Smooth muscle cell (in vitro differentiated cells): ENCODE data around the gene AKT3. TPM values are rescaled to one million over a fixed set of nuclear protein-coding genes. Genes with fewer than 3 reads are reported as not detected.

Experiments
- DNase-seq: peaks from one replicate; lab custom pipeline; 2025; ENCODE audit not compliant: unreplicated experiment; lab: John Stamatoyannopoulos, UW
- H2AFZ ChIP-seq: fragments of 200-600 bp; sonication (generic); 2 replicates; pipeline ENCODE4 v1.6.0; 2016; ENCODE audit warnings: antibody characterized with exemption, low read depth, mild to moderate bottlenecking
- H3F3A ChIP-seq: fragments of 200-600 bp; sonication (generic); 2 replicates; pipeline ENCODE4 v1.6.0; 2017; ENCODE audit warnings: antibody characterized with exemption, low read depth
- H3K27ac ChIP-seq: fragments of 200-600 bp; sonication (generic); 2 replicates; pipeline ENCODE4 v1.5.1; 2016; ENCODE audit warnings: low read depth, mild to moderate bottlenecking
- H3K27me3 ChIP-seq: fragments of 200-600 bp; sonication (generic); 2 replicates; pipeline ENCODE4 v1.6.1; 2016; ENCODE audit warnings: low read depth, mild to moderate bottlenecking
- H3K36me3 ChIP-seq: fragments of 200-600 bp; sonication (generic); 2 replicates; pipeline ENCODE4 v1.5.1; 2016; ENCODE audit warnings: low read depth
- H3K4me1 ChIP-seq: fragments of 200-600 bp; sonication (generic); 2 replicates; pipeline ENCODE4 v1.5.1; 2016; ENCODE audit warnings: low read depth
- H3K4me2 ChIP-seq: fragments of 200-600 bp; sonication (generic); 2 replicates; pipeline ENCODE4 v1.6.0; 2016; ENCODE audit warnings: mild to moderate bottlenecking
- H3K4me3 ChIP-seq: fragments of 200-600 bp; sonication (generic); 2 replicates; pipeline ENCODE4 v1.5.1; 2016; ENCODE audit warnings: mild to moderate bottlenecking
- H3K79me2 ChIP-seq: fragments of 200-600 bp; sonication (generic); 2 replicates; pipeline ENCODE4 v1.6.0; 2016; ENCODE audit warnings: low read depth, mild to moderate bottlenecking
- H3K9ac ChIP-seq: fragments of 200-600 bp; sonication (generic); 2 replicates; pipeline ENCODE4 v1.6.0; 2016; ENCODE audit warnings: low read depth
- H3K9me3 ChIP-seq: fragments of 200-600 bp; sonication (generic); replicated peaks from 2 replicates; pipeline ENCODE4 v1.5.1; 2016; ENCODE audit warnings: low read depth
- H4K20me1 ChIP-seq: fragments of 200-600 bp; sonication (generic); 2 replicates; pipeline ENCODE4 v1.6.0; 2016; ENCODE audit warnings: low read depth
- WGBS: methylation state at CpG from one replicate; pipeline ENCODE4 v1.1.7; 2016; ENCODE audit warnings: low lambda C conversion rate; 5-methylcytosine and 5-hydroxymethylcytosine counted together
- polyA plus RNA-seq: library from polyadenylated mRNA; unstranded; fragments of >200 nt; fragmentation: Nextera tagmentation; extraction: Ambion mirVana; gene quantifications from 2 replicates; pipeline ENCODE4 v1.2.1, GENCODE V29; 2016
- total RNA-seq: library from RNA; depleted of rRNA; stranded (reverse); fragments of >200 nt; gene quantifications from 2 replicates; pipeline ENCODE4 v1.2.3, GENCODE V29; 2014
- TF ChIP-seq, protein P1 (sequence below): fragments of 200-600 bp; sonication (generic); IDR thresholded peaks from 2 replicates; pipeline ENCODE4 v1.5.1; 2017; ENCODE audit warnings: borderline replicate concordance, mild to moderate bottlenecking, antibody characterized with exemption; ENCODE audit not compliant: insufficient read depth, poor library complexity, severe bottlenecking

Gene AKT3
- total and polyA plus RNA-seq, 2 experiments from 2014 or later: 5.5 to 32.3 TPM

DNA sequence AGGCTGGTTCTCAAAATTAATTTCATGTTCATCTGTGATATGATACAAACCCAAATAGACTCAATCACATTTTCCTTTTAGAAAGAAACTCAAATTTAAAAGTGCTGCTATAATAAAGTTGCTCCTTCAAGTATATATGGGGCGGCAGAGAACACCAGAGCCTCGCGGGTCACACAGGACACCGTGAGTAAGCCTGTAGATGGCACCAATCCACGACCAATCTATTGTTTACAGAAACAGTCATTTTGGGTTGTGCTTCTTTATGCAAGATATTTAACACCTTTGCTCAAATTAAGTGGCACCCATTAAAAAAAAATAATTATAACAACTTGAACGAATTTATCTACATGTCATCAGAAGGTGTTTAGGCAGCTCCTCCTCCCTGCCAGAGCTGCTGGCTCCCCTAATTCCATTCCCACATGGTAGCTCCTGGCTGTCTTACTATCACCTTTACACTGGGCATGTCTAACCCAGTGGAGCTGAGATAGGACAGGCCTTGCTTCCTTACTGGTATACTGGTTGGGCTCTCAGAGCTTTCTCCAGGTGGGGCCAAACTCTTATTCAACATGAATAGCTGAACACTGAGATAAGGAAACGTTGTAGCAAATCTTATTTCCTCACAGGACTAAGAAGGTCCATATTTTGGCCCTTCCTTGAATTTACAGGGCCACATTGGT lies 307.2 kb downstream of the AKT3 start:
- WGBS: 69% methylated on average over 7 of the region's 7 CpGs
- Histone ChIP-seq H3K4me3 (no peak overlapping the region), H3K4me1 (no peaks in the 10 kb centered on the region), H3F3A (no peaks in the 10 kb centered on the region), H3K36me3 (no peaks in the 10 kb centered on the region), H4K20me1 (no peaks in the 10 kb centered on the region), H3K27ac (no peak overlapping the region), H3K27me3 (no peaks in the 10 kb centered on the region), H3K79me2 (no peaks in the 10 kb centered on the region), H3K9ac (no peak overlapping the region), H3K4me2 (no peak overlapping the region), H3K9me3 (no peaks in the 10 kb centered on the region), H2AFZ (no peak overlapping the region)
- TF ChIP-seq, protein P1, sequence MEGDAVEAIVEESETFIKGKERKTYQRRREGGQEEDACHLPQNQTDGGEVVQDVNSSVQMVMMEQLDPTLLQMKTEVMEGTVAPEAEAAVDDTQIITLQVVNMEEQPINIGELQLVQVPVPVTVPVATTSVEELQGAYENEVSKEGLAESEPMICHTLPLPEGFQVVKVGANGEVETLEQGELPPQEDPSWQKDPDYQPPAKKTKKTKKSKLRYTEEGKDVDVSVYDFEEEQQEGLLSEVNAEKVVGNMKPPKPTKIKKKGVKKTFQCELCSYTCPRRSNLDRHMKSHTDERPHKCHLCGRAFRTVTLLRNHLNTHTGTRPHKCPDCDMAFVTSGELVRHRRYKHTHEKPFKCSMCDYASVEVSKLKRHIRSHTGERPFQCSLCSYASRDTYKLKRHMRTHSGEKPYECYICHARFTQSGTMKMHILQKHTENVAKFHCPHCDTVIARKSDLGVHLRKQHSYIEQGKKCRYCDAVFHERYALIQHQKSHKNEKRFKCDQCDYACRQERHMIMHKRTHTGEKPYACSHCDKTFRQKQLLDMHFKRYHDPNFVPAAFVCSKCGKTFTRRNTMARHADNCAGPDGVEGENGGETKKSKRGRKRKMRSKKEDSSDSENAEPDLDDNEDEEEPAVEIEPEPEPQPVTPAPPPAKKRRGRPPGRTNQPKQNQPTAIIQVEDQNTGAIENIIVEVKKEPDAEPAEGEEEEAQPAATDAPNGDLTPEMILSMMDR: no peak
- no peak for DNase-seq

GRCh38 chr1:243539636-243540035 lies 310.4 kb downstream of the AKT3 start:
- Histone ChIP-seq H4K20me1 (no peaks in the 10 kb centered on the region), H3F3A (no peaks in the 10 kb centered on the region), H3K4me2 (no peak overlapping the region), H2AFZ (no peak overlapping the region), H3K27me3 (no peaks in the 10 kb centered on the region), H3K27ac (no peak overlapping the region), H3K9me3 (no peaks in the 10 kb centered on the region), H3K36me3 (no peaks in the 10 kb centered on the region), H3K4me3 (no peak overlapping the region), H3K9ac (no peak overlapping the region), H3K4me1 (no peaks in the 10 kb centered on the region), H3K79me2 (no peaks in the 10 kb centered on the region)
- DNase-seq: no peak
- TF ChIP-seq, protein P1: no peak

DNA sequence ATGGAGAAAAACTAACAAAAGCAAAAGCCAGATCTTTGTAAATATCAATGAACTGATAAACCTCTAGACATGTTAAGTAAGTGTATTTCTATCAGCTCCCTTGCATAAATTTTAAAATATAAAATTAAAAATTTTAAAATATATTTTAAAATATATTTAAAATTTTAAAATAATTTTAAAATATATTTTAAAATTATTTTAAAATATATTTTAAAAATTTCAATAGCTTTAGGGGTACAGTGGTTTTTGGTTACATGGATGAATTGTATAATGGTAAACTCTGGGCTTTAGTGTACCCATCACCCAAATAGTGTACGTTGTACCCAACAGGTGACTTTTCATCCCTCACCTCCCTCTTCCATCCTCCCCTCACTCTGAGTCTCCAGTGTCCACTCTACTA lies 315.0 kb downstream of the AKT3 start:
- Histone ChIP-seq H3K4me2 (no peak overlapping the region), H3K36me3 (no peaks in the 10 kb centered on the region), H3K4me1 (no peaks in the 10 kb centered on the region), H3K27me3 (no peaks in the 10 kb centered on the region), H3K27ac (no peak overlapping the region), H3F3A (no peaks in the 10 kb centered on the region), H3K79me2 (no peaks in the 10 kb centered on the region), H3K9me3 (no peaks in the 10 kb centered on the region), H3K4me3 (no peak overlapping the region), H4K20me1 (no peaks in the 10 kb centered on the region), H2AFZ (no peak overlapping the region), H3K9ac (no peak overlapping the region)
- no peak for DNase-seq
- TF ChIP-seq, protein P1: no peak
- 100% methylated on average over 1 of the region's 1 CpG for WGBS

DNA sequence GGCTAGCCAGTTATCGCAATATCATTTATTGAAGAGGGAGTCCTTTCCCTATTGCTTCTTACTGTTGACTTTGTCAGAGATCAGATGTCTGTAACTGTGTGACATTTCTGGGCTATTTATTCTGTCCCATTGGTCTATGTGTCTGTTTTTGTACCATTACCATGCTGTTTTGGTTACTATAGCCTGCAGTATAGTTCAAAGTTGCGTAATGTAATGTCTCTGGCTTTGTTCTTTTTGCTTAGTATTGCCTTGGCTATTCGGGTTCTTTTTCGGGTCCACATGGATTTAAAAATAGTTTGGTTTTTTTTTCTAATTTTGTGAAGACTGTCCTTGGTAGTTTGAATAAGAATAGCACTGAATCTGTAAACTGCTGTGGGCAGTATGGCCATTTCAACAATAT lies 320.5 kb downstream of the AKT3 start:
- Histone ChIP-seq H3F3A (no peaks in the 10 kb centered on the region), H3K27me3 (no peaks in the 10 kb centered on the region), H3K36me3 (no peaks in the 10 kb centered on the region), H2AFZ (no peak overlapping the region), H3K27ac (no peak overlapping the region), H3K79me2 (no peaks in the 10 kb centered on the region), H3K9ac (no peak overlapping the region), H4K20me1 (no peaks in the 10 kb centered on the region), H3K4me1 (peaks cover 5% of the 10 kb centered on the region), H3K9me3 (no peaks in the 10 kb centered on the region), H3K4me3 (no peak overlapping the region), H3K4me2 (no peak overlapping the region)
- 100% methylated on average over 4 of the region's 4 CpGs for WGBS
- TF ChIP-seq, protein P1: no peak
- no peak for DNase-seq
